Stimulated activated CD4-positive, alpha-beta T cell treated with anti-CD3 and anti-CD28 coated beads, Interleukin-12 subunit alpha, Interleukin-12 subunit beta, amount 100 ng/mL, for 48 hours (primary cell): ENCODE results near the gene KCNJ2.

Experiments used
- DNase-seq, 3 donors: peaks; one replicate each; pipeline ENCODE4 v3.0.0-alpha.2; 2020; ENCODE audit warnings: low read depth in 2 of 3, low spot score in 1 of 3

Gene KCNJ2

GRCh38 chr17:70158591-70158990, 10.7 kb upstream of the KCNJ2 start:
- no peak for DNase-seq

GRCh38 chr17:70159980-70160379, 9.4 kb upstream of the KCNJ2 start:
- DNase-seq: no peak

- DNase-seq: no peak
Measured at GRCh38 chr17:70161519-70161918, 7.8 kb upstream of the KCNJ2 start.

- DNase-seq: no peak
Measured at GRCh38 chr17:70165383-70165782, 3.9 kb upstream of the KCNJ2 start.

GRCh38 chr17:70166615-70167014, 2.7 kb upstream of the KCNJ2 start:
- no peak for DNase-seq

- peak in 1 of 3 donors; percentile 5 for DNase-seq
Measured at GRCh38 chr17:70168044-70168976, 1.0 kb upstream of the KCNJ2 start.

- DNase-seq: no peak
Measured at GRCh38 chr17:70169709-70170597, 621 bp downstream of the KCNJ2 start.

GRCh38 chr17:70171159-70171558, 1.8 kb downstream of the KCNJ2 start:
- DNase-seq: no peak

GRCh38 chr17:70172449-70172848, 3.1 kb downstream of the KCNJ2 start:
- no peak for DNase-seq

- no peak for DNase-seq
Measured at GRCh38 chr17:70172923-70173322, 3.6 kb downstream of the KCNJ2 start.

- DNase-seq: no peak
Measured at GRCh38 chr17:70173681-70174080, 4.3 kb downstream of the KCNJ2 start.

GRCh38 chr17:70181376-70181775, 12.0 kb downstream of the KCNJ2 start:
- no peak for DNase-seq

- no peak for DNase-seq
Measured at GRCh38 chr17:70181866-70182265, 12.5 kb downstream of the KCNJ2 start.

GRCh38 chr17:70183508-70183907, 14.2 kb downstream of the KCNJ2 start:
- DNase-seq: no peak

GRCh38 chr17:70184207-70184606, 14.9 kb downstream of the KCNJ2 start:
- DNase-seq: no peak

GRCh38 chr17:70184770-70185169, 15.4 kb downstream of the KCNJ2 start:
- no peak for DNase-seq

GRCh38 chr17:70185285-70185684, 16.0 kb downstream of the KCNJ2 start:
- no peak for DNase-seq

GRCh38 chr17:70187383-70187782, 18.1 kb downstream of the KCNJ2 start:
- DNase-seq: no peak

- DNase-seq: no peak
Measured at GRCh38 chr17:70190959-70191805, 21.9 kb downstream of the KCNJ2 start.

- DNase-seq: no peak
Measured at GRCh38 chr17:70195091-70195490, 25.8 kb downstream of the KCNJ2 start.

GRCh38 chr17:70201872-70202419, 32.6 kb downstream of the KCNJ2 start:
- DNase-seq: no peak
